IMR-90 (cell line): ENCODE results near the gene ABHD17A. TPM values are rescaled to one million over a fixed set of nuclear protein-coding genes. Genes with fewer than 3 reads are reported as not detected.

Experiments used
- ATAC-seq: fragments of 200-7000 bp; cut with Tn5 transposase; 2 replicates; pipeline ENCODE4 v1.9.1; 2020; ENCODE audit warnings: low read depth, mild to moderate bottlenecking, moderate library complexity
- BruUV-seq: library from RNA; stranded (reverse); fragments of 400-500 nt; replicated peaks from 2 replicates; lab custom pipeline; 2021; lab: Mats Ljungman, UMichigan
- CTCF ChIA-PET: fragments of 300-600 bp; formaldehyde crosslinking; extraction: SDS; loops from one replicate; lab custom pipeline; 2021; ENCODE audit warnings: antibody characterized with exemption; lab: Yijun Ruan, JAX
- POLR2A ChIA-PET: fragments of 300-600 bp; sonication (Branson Sonifier 250); formaldehyde crosslinking; loops from one replicate; lab custom pipeline; 2022; ENCODE audit warnings: antibody characterized with exemption; ENCODE audit not compliant: unreplicated experiment; lab: Charles Lee
- DNase-seq: peaks from one replicate; pipeline ENCODE4 v3.0.0; 2013
- H2AFZ ChIP-seq: replicated peaks from 2 replicates; pipeline ENCODE3; 2013; ENCODE audit warnings: low read length, mild to moderate bottlenecking; ENCODE audit not compliant: poor library complexity
- H2AK5ac ChIP-seq: 2 replicates; pipeline ENCODE4 v1.6.1; 2013; ENCODE audit warnings: low read depth, low read length, inconsistent platforms
- H2AK9ac ChIP-seq: replicated peaks from 2 replicates; pipeline ENCODE3; 2013; ENCODE audit warnings: mild to moderate bottlenecking, low read depth, low read length, moderate library complexity; ENCODE audit not compliant: poor library complexity
- H2BK120ac ChIP-seq: 2 replicates; pipeline ENCODE4 v1.6.1; 2013; ENCODE audit warnings: low read depth, low read length, inconsistent platforms
- H2BK15ac ChIP-seq: 3 replicates; pipeline ENCODE4 v1.6.1; 2013; ENCODE audit warnings: low read depth, low read length, inconsistent platforms
- H2BK20ac ChIP-seq: 2 replicates; pipeline ENCODE4 v1.6.1; 2013; ENCODE audit warnings: low read depth, mild to moderate bottlenecking, inconsistent platforms, low read length, moderate library complexity
- H2BK5ac ChIP-seq: 2 replicates; pipeline ENCODE4 v1.6.1; 2013; ENCODE audit warnings: mild to moderate bottlenecking, low read depth, low read length, inconsistent platforms; ENCODE audit not compliant: poor library complexity, severe bottlenecking
- H3K14ac ChIP-seq: replicated peaks from 2 replicates; pipeline ENCODE4 v1.6.1; 2013; ENCODE audit warnings: low read depth, low read length, inconsistent platforms
- H3K18ac ChIP-seq: 2 replicates; pipeline ENCODE4 v1.6.1; 2013; ENCODE audit warnings: low read depth, low read length, control low read depth
- H3K23ac ChIP-seq: 2 replicates; pipeline ENCODE4 v1.6.1; 2013; ENCODE audit warnings: low read depth, low read length, inconsistent platforms
- H3K27ac ChIP-seq: 2 replicates; pipeline ENCODE4 v1.5.1; 2013; ENCODE audit warnings: mild to moderate bottlenecking, control low read depth, low read length; ENCODE audit not compliant: insufficient read depth
- H3K27me3 ChIP-seq: 2 replicates; pipeline ENCODE4 v1.6.1; 2013; ENCODE audit warnings: low read length; ENCODE audit not compliant: control insufficient read depth, insufficient read depth
- H3K36me3 ChIP-seq: 2 replicates; pipeline ENCODE4 v1.6.1; 2013; ENCODE audit warnings: low read length, mixed read lengths; ENCODE audit not compliant: control insufficient read depth, insufficient read depth
- H3K4ac ChIP-seq: 2 replicates; pipeline ENCODE4 v1.6.1; 2013; ENCODE audit warnings: low read depth, low read length, inconsistent platforms
- H3K4me1 ChIP-seq: 2 replicates; pipeline ENCODE4 v1.6.1; 2013; ENCODE audit warnings: low read length, mixed read lengths; ENCODE audit not compliant: control insufficient read depth, insufficient read depth
- H3K4me2 ChIP-seq: 2 replicates; pipeline ENCODE4 v1.6.1; 2013; ENCODE audit warnings: low read depth, mild to moderate bottlenecking, control low read depth, low read length, moderate library complexity
- H3K4me3 ChIP-seq: 2 replicates; pipeline ENCODE4 v1.5.1; 2013; ENCODE audit warnings: low read depth, mild to moderate bottlenecking, control low read depth, low read length, moderate library complexity; ENCODE audit not compliant: insufficient read depth
- H3K56ac ChIP-seq: 2 replicates; pipeline ENCODE4 v1.6.1; 2013; ENCODE audit warnings: low read length, inconsistent platforms; ENCODE audit not compliant: insufficient read depth; ENCODE audit errors: extremely low read depth
- H3K79me1 ChIP-seq, 2 experiments: 2 replicates each; pipeline ENCODE4 v1.6.1; 2013; ENCODE audit warnings: low read length in 2 of 2, inconsistent platforms in 1 of 2, low read depth in 1 of 2
- H3K9ac ChIP-seq: 2 replicates; pipeline ENCODE4 v1.6.1; 2013; ENCODE audit warnings: low read depth, low read length, control low read depth
- H3K9me1 ChIP-seq: 2 replicates; pipeline ENCODE4 v1.6.1; 2013; ENCODE audit warnings: low read length, inconsistent platforms; ENCODE audit not compliant: insufficient read depth
- H3K9me3 ChIP-seq: 2 replicates; pipeline ENCODE4 v1.6.1; 2013; ENCODE audit warnings: low read length; ENCODE audit not compliant: control insufficient read depth, insufficient read depth
- H4K20me1 ChIP-seq: 2 replicates; pipeline ENCODE4 v1.6.1; 2013; ENCODE audit warnings: low read length, inconsistent platforms; ENCODE audit not compliant: insufficient read depth
- H4K5ac ChIP-seq: 2 replicates; pipeline ENCODE4 v1.6.1; 2013; ENCODE audit warnings: mild to moderate bottlenecking, low read depth, low read length, control low read depth
- H4K8ac ChIP-seq, 2 experiments: 2 replicates each; pipeline ENCODE4 v1.6.1; 2013; ENCODE audit warnings: low read depth in 2 of 2, low read length in 2 of 2, control low read depth in 1 of 2, inconsistent platforms in 1 of 2
- H4K91ac ChIP-seq: 2 replicates; pipeline ENCODE4 v1.6.1; 2013; ENCODE audit warnings: low read depth, low read length, inconsistent platforms; ENCODE audit not compliant: insufficient read depth
- BHLHE40 ChIP-seq: fragments of 150-350 bp; IDR thresholded peaks from 2 replicates; pipeline ENCODE4 v1.6.1; 2016; ENCODE audit warnings: mild to moderate bottlenecking, low read depth, low read length
- CEBPB ChIP-seq: IDR thresholded peaks from 2 replicates; pipeline ENCODE4 v1.6.1; 2012; ENCODE audit warnings: low read depth, low read length, improper control_type of control experiment
- CHD1 ChIP-seq: IDR thresholded peaks from 2 replicates; pipeline ENCODE4 v1.6.1; 2012; ENCODE audit warnings: low read depth, low read length, improper control_type of control experiment
- FOS ChIP-seq: fragments of 150-350 bp; IDR thresholded peaks from 2 replicates; pipeline ENCODE4 v1.6.1; 2016; ENCODE audit warnings: low read depth, low read length
- MAFK ChIP-seq: IDR thresholded peaks from 2 replicates; pipeline ENCODE4 v1.6.1; 2012; ENCODE audit warnings: low read depth, low read length, improper control_type of control experiment
- MAZ ChIP-seq: IDR thresholded peaks from 2 replicates; pipeline ENCODE4 v1.6.1; 2012; ENCODE audit warnings: low read depth, mild to moderate bottlenecking, low read length, improper control_type of control experiment, moderate library complexity, borderline replicate concordance
- MXI1 ChIP-seq: IDR thresholded peaks from 2 replicates; pipeline ENCODE4 v1.6.1; 2012; ENCODE audit warnings: low read depth, mild to moderate bottlenecking, low read length, moderate library complexity, borderline replicate concordance
- NFE2L2 ChIP-seq: fragments of 150-350 bp; IDR thresholded peaks from 2 replicates; pipeline ENCODE4 v1.6.1; 2016; ENCODE audit warnings: low read depth, mild to moderate bottlenecking, low read length
- POLR2A ChIP-seq: IDR thresholded peaks from 2 replicates; pipeline ENCODE4 v1.6.1; 2012; ENCODE audit warnings: mild to moderate bottlenecking, low read depth, low read length
- RAD21 ChIP-seq: IDR thresholded peaks from 2 replicates; pipeline ENCODE4 v1.6.1; 2012; ENCODE audit warnings: low read length, improper control_type of control experiment
- RCOR1 ChIP-seq: IDR thresholded peaks from 2 replicates; pipeline ENCODE4 v1.6.1; 2012; ENCODE audit warnings: mild to moderate bottlenecking, low read length, improper control_type of control experiment; ENCODE audit not compliant: insufficient replicate concordance
- RFX5 ChIP-seq: IDR thresholded peaks from 2 replicates; pipeline ENCODE4 v1.8.0; 2012; ENCODE audit warnings: low read depth, mild to moderate bottlenecking, low read length, moderate library complexity
- SMC3 ChIP-seq: fragments of 150-350 bp; IDR thresholded peaks from 2 replicates; pipeline ENCODE4 v1.6.1; 2016; ENCODE audit warnings: low read depth, mild to moderate bottlenecking, antibody characterized with exemption, low read length, moderate library complexity
- WGBS, 2 experiments: methylation state at CpG; one replicate each; pipeline versions ENCODE4 v1.1.5 to v1.1.7; 2013; ENCODE audit warnings: missing lambda C conversion rate in 2 of 2; ENCODE audit not compliant: insufficient read length in 1 of 2; ENCODE audit errors: extremely low coverage in 2 of 2; 5-methylcytosine and 5-hydroxymethylcytosine counted together
- dilution Hi-C: fragments of 300-500 bp; cut with HindIII; formaldehyde crosslinking; loops from one replicate; pipeline ENCODE4 v1.14.3; 2018; ENCODE audit warnings: low sequenced_read_pairs; ENCODE audit not compliant: unreplicated experiment
- in situ Hi-C: fragments of 300-500 bp; cut with MboI; formaldehyde crosslinking; loops from 3 replicates; pipeline ENCODE4 v1.14.3; 2019; ENCODE audit warnings: low sequenced_read_pairs, inconsistent platforms, mixed read lengths
- intact Hi-C: fragments of 100-400 bp; cut with micrococcal nuclease; formaldehyde crosslinking; loops from 2 replicates; pipeline ENCODE4 v1.10.0; 2022
- polyA plus RNA-seq, 3 experiments: library from polyadenylated mRNA; depleted of rRNA; stranded (reverse); fragments of >200 nt; gene quantifications; 2 replicates each; pipeline ENCODE4 v1.2.3, GENCODE V29; 2012; ENCODE audit warnings: low replicate concordance in 1 of 3
- total RNA-seq: library from RNA; depleted of rRNA; stranded (reverse); fragments of >200 nt; gene quantifications from 2 replicates; pipeline ENCODE4 v1.2.3, GENCODE V29; 2012
- TF ChIP-seq, protein P1 (sequence below): conservative IDR thresholded peaks from 2 replicates; pipeline ENCODE4 v1.5.1; 2012; ENCODE audit warnings: mild to moderate bottlenecking, low read depth, low read length, improper control_type of control experiment
- TF ChIP-seq, protein P2 (sequence below): fragments of 150-350 bp; IDR thresholded peaks from 2 replicates; pipeline ENCODE4 v1.6.1; 2017; ENCODE audit warnings: mild to moderate bottlenecking, antibody characterized with exemption, low read length, low read depth
- TF ChIP-seq, protein P3 (sequence below): fragments of 150-350 bp; IDR thresholded peaks from 2 replicates; pipeline ENCODE4 v1.6.1; 2016; ENCODE audit warnings: low read depth, mild to moderate bottlenecking, low read length, moderate library complexity, borderline replicate concordance

The ABHD17A gene
- total and polyA plus RNA-seq, 2 of the 4 experiments (the other 2 are of a cell fraction) = 37.8 to 76.2 TPM

DNA sequence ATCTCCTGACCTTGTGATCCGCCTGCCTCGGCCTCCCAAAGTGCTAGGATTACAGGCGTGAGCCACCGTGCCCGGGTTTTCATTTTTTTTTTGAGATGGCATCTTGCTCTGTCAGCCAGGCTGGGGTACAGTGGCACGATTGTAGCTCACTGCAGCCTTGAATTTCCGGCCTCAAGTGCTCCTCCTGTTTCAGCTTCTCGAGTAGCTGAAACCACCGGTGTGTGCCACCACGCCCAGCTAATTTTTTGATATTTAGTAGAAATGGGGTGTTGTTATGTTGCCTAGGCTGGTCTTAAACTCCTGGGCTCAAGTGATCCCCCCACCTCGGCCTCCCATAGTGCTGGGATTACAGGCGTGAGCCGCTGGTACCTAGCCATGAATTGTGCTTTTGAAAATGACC, 25.8 kb upstream of the ABHD17A start:
- H3K4me2 ChIP-seq = no peak overlapping the region
- no peak overlapping the region for H2BK120ac ChIP-seq
- H2BK15ac ChIP-seq = no peak overlapping the region
- peaks cover 3% of the 10 kb centered on the region; the same call in 1 of the 2 replicates for H3K9me1 ChIP-seq
- ChIA-PET CTCF (no interaction called here), POLR2A (no interaction called here)
- no peak for DNase-seq
- no peak overlapping the region for H4K5ac ChIP-seq
- peaks cover 60% of the 10 kb centered on the region for H4K20me1 ChIP-seq
- no peak for TF ChIP-seq POLR2A
- TF ChIP-seq, protein P1, sequence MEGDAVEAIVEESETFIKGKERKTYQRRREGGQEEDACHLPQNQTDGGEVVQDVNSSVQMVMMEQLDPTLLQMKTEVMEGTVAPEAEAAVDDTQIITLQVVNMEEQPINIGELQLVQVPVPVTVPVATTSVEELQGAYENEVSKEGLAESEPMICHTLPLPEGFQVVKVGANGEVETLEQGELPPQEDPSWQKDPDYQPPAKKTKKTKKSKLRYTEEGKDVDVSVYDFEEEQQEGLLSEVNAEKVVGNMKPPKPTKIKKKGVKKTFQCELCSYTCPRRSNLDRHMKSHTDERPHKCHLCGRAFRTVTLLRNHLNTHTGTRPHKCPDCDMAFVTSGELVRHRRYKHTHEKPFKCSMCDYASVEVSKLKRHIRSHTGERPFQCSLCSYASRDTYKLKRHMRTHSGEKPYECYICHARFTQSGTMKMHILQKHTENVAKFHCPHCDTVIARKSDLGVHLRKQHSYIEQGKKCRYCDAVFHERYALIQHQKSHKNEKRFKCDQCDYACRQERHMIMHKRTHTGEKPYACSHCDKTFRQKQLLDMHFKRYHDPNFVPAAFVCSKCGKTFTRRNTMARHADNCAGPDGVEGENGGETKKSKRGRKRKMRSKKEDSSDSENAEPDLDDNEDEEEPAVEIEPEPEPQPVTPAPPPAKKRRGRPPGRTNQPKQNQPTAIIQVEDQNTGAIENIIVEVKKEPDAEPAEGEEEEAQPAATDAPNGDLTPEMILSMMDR = no peak
- no peak for TF ChIP-seq NFE2L2
- TF ChIP-seq MAZ = no peak
- no peak for TF ChIP-seq BHLHE40
- no peak for TF ChIP-seq MAFK
- TF ChIP-seq RCOR1 = no peak
- TF ChIP-seq MXI1 = no peak
- TF ChIP-seq, protein P2, sequence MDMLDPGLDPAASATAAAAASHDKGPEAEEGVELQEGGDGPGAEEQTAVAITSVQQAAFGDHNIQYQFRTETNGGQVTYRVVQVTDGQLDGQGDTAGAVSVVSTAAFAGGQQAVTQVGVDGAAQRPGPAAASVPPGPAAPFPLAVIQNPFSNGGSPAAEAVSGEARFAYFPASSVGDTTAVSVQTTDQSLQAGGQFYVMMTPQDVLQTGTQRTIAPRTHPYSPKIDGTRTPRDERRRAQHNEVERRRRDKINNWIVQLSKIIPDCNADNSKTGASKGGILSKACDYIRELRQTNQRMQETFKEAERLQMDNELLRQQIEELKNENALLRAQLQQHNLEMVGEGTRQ = no peak
- no peak for TF ChIP-seq FOS
- no peak for TF ChIP-seq RFX5
- no peak for TF ChIP-seq CEBPB
- TF ChIP-seq, protein P3, sequence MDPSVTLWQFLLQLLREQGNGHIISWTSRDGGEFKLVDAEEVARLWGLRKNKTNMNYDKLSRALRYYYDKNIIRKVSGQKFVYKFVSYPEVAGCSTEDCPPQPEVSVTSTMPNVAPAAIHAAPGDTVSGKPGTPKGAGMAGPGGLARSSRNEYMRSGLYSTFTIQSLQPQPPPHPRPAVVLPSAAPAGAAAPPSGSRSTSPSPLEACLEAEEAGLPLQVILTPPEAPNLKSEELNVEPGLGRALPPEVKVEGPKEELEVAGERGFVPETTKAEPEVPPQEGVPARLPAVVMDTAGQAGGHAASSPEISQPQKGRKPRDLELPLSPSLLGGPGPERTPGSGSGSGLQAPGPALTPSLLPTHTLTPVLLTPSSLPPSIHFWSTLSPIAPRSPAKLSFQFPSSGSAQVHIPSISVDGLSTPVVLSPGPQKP = no peak
- TF ChIP-seq CHD1 = no peak
- no peak for TF ChIP-seq RAD21
- TF ChIP-seq SMC3 = no peak
- H3K18ac ChIP-seq = no peak overlapping the region
- H3K36me3 ChIP-seq = peaks cover 20% of the 10 kb centered on the region; the same call in 1 of the 2 replicates
- H3K79me1 ChIP-seq = peaks cover 14 to 73% of the 10 kb centered on the region in 2 experiments
- in situ Hi-C loops (no loop called here), dilution Hi-C loops (no loop called here), intact Hi-C loops (no loop called here)
- no peak overlapping the region for H3K9ac ChIP-seq
- H3K27ac ChIP-seq = no peak overlapping the region
- no peak overlapping the region for H2AFZ ChIP-seq
- H3K4me3 ChIP-seq = no peak overlapping the region
- H3K23ac ChIP-seq = no peak overlapping the region
- H4K8ac ChIP-seq = no peak overlapping the region
- ATAC-seq = no peak
- H3K27me3 ChIP-seq = no peaks in the 10 kb centered on the region
- no TSS peak for BruUV-seq
- WGBS, 2 experiments = 85% methylated on average over 8 of the region's 13 CpGs; no CpG with 5 or more reads in 1 of the 2 experiments
- H2AK5ac ChIP-seq = no peak overlapping the region
- H4K91ac ChIP-seq = no peak overlapping the region
- no peak overlapping the region for H3K56ac ChIP-seq
- H3K4ac ChIP-seq = no peak overlapping the region
- H2BK5ac ChIP-seq = no peak overlapping the region
- peaks cover 7% of the 10 kb centered on the region for H3K4me1 ChIP-seq
- no peak overlapping the region for H2AK9ac ChIP-seq
- no peak overlapping the region for H3K14ac ChIP-seq
- no peak overlapping the region for H2BK20ac ChIP-seq
- H3K9me3 ChIP-seq = no peaks in the 10 kb centered on the region
